ENCODE measurements around the gene KERA.

DNA sequence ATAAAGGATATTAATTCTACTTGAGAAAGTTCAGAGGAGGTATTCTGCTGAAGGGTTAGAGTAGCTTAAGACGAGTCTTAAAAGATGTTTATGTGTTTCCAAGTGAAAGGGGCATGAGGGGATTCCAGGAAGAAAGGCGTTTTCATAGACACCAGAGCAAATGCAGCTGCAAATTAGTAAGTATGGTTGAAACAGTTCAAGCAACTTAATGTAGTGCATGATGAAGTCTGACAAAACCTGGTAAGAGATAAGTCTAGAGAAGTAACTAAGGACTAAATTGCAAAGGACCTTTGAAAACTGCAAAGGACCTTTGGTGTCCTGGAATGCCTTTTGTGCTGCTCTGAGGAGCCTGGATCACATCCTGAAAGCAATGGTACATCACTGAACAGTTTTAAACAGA lies 42.0 kb upstream of the KERA start:
- TF ChIP-seq EZH2 (optimal IDR thresholded peaks at IDR 0.05; ENCODE audit: low read depth, low read length), result no peak
- TF ChIP-seq, protein P1, sequence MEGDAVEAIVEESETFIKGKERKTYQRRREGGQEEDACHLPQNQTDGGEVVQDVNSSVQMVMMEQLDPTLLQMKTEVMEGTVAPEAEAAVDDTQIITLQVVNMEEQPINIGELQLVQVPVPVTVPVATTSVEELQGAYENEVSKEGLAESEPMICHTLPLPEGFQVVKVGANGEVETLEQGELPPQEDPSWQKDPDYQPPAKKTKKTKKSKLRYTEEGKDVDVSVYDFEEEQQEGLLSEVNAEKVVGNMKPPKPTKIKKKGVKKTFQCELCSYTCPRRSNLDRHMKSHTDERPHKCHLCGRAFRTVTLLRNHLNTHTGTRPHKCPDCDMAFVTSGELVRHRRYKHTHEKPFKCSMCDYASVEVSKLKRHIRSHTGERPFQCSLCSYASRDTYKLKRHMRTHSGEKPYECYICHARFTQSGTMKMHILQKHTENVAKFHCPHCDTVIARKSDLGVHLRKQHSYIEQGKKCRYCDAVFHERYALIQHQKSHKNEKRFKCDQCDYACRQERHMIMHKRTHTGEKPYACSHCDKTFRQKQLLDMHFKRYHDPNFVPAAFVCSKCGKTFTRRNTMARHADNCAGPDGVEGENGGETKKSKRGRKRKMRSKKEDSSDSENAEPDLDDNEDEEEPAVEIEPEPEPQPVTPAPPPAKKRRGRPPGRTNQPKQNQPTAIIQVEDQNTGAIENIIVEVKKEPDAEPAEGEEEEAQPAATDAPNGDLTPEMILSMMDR (IDR thresholded peaks at IDR 0.05; ENCODE audit: low read length), result no peak
